ENCODE measurements around the gene MYO5A. TPM values are rescaled to one million over a fixed set of nuclear protein-coding genes. Genes with fewer than 3 reads are reported as not detected.

The MYO5A gene
- total and polyA plus RNA-seq, 9 of the 15 experiments (the other 6 are each of a cell fraction or from before 2014, with no cell fraction given), result 0.03 to 0.82 (median 0.40) TPM

DNA sequence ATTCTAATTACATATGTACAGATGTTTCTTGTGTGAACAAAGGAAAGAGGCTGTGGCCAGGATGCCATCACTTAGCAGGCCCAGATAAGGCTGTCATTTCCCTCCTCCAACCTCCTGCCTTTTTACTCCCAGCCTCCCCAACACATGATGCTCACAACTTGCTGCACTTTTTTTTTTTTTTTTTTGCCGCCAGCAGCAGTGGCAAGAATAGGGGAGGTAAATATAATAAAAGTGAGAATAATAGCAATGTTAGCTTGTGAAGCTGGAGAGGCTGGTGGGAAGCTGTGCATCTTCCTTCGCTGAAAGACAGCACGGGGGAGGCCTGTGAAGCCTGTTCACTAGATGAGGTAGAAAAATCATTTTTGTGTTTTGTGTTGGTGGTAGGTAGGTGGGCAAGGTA is 190.6 kb downstream of the MYO5A start:
- FAIRE-seq (no peak), ATAC-seq (no peak), DNase-seq (ENCODE audit: extremely low read depth in 1 of 4, low spot score in 3 of 4) (no peak)
- H3K36me3 ChIP-seq (ENCODE audit: control insufficient read depth, insufficient read depth, low read length), result no peaks in the 10 kb centered on the region
- in situ Hi-C loops (cut with MboI), result no loop called here
- H3K4me1 ChIP-seq (replicated peaks in 1 of 2; ENCODE audit: control insufficient read depth in 2 of 2, insufficient read depth in 2 of 2, low read length in 2 of 2), result no peaks in the 10 kb centered on the region
- H3K4me3 ChIP-seq, result no peak overlapping the region
- intact Hi-C loops (cut with micrococcal nuclease), result loop anchor here (10.0 kb wide), 1 partner anchor 127 kb away; no protein-coding TSS in a partner anchor
- WGBS (ENCODE audit: insufficient coverage, low coverage, missing lambda C conversion rate), result 6% methylated on average over 3 of the region's 3 CpGs
- no peak overlapping the region for H3K27ac ChIP-seq (ENCODE audit: extremely low read depth, low read depth, low read length)
- H3K4me2 ChIP-seq (ENCODE audit: insufficient read depth, low read length), result no peak overlapping the region
- no peaks in the 10 kb centered on the region for H4K20me1 ChIP-seq (replicated peaks; ENCODE audit: control insufficient read depth, insufficient read depth, low read length)
- BruUV-seq (replicated peaks), result no TSS peak
- TF ChIP-seq, protein P1, sequence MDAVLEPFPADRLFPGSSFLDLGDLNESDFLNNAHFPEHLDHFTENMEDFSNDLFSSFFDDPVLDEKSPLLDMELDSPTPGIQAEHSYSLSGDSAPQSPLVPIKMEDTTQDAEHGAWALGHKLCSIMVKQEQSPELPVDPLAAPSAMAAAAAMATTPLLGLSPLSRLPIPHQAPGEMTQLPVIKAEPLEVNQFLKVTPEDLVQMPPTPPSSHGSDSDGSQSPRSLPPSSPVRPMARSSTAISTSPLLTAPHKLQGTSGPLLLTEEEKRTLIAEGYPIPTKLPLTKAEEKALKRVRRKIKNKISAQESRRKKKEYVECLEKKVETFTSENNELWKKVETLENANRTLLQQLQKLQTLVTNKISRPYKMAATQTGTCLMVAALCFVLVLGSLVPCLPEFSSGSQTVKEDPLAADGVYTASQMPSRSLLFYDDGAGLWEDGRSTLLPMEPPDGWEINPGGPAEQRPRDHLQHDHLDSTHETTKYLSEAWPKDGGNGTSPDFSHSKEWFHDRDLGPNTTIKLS (IDR thresholded peaks at IDR 0.05; ENCODE audit: borderline replicate concordance, low read depth), result no peak
- no peak for TF ChIP-seq DPF2 (IDR thresholded peaks at IDR 0.05)
- TF ChIP-seq ZBTB1 (CRISPR knock-in tag; IDR thresholded peaks at IDR 0.05; ENCODE audit: borderline replicate concordance, low read depth), result no peak
- TF ChIP-seq SREBF2 (CRISPR knock-in tag; IDR thresholded peaks at IDR 0.05), result no peak
- no peak for TF ChIP-seq ZSCAN29 (IDR thresholded peaks at IDR 0.05)
- TF ChIP-seq NCOA4 (IDR thresholded peaks at IDR 0.05; ENCODE audit: partially characterized antibody), result no peak
- no peak for TF ChIP-seq PURB (CRISPR knock-in tag; IDR thresholded peaks at IDR 0.05; ENCODE audit: low read depth)
- TF ChIP-seq PCBP2 (IDR thresholded peaks at IDR 0.05; ENCODE audit: low read depth, low read length, poor library complexity, severe bottlenecking), result no peak
- TF ChIP-seq, protein P2, sequence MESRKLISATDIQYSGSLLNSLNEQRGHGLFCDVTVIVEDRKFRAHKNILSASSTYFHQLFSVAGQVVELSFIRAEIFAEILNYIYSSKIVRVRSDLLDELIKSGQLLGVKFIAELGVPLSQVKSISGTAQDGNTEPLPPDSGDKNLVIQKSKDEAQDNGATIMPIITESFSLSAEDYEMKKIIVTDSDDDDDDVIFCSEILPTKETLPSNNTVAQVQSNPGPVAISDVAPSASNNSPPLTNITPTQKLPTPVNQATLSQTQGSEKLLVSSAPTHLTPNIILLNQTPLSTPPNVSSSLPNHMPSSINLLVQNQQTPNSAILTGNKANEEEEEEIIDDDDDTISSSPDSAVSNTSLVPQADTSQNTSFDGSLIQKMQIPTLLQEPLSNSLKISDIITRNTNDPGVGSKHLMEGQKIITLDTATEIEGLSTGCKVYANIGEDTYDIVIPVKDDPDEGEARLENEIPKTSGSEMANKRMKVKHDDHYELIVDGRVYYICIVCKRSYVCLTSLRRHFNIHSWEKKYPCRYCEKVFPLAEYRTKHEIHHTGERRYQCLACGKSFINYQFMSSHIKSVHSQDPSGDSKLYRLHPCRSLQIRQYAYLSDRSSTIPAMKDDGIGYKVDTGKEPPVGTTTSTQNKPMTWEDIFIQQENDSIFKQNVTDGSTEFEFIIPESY (CRISPR knock-in tag; IDR thresholded peaks at IDR 0.05), result no peak
- TF ChIP-seq SAFB2 (IDR thresholded peaks at IDR 0.05; ENCODE audit: borderline replicate concordance, low read depth, low read length, severe bottlenecking), result no peak
- TF ChIP-seq BRD4 (IDR thresholded peaks at IDR 0.05), result no peak
- no peak for TF ChIP-seq RBM22 (IDR thresholded peaks at IDR 0.05; ENCODE audit: low read depth, low read length, poor library complexity, severe bottlenecking)
- TF ChIP-seq PHB (CRISPR knock-in tag; IDR thresholded peaks at IDR 0.05), result no peak
- TF ChIP-seq POLR2G (IDR thresholded peaks at IDR 0.05; ENCODE audit: low read depth, low read length), result no peak
- TF ChIP-seq ZKSCAN3 (CRISPR knock-in tag; IDR thresholded peaks at IDR 0.05), result no peak
- H3K9me1 ChIP-seq (ENCODE audit: control insufficient read depth, insufficient read depth, low read length), result no peaks in the 10 kb centered on the region
- no peak overlapping the region for H2AFZ ChIP-seq (ENCODE audit: low read depth, low read length)
- POLR2A ChIA-PET, result no interaction called here
- CTCF ChIA-PET (ENCODE audit: low intra/inter-chr PET ratio), result no interaction called here
- no peaks in the 10 kb centered on the region for H3K79me2 ChIP-seq (ENCODE audit: control insufficient read depth, insufficient read depth, low read length)
- no peak overlapping the region for H3K9ac ChIP-seq (ENCODE audit: insufficient read depth in 1 of 2, low read depth in 2 of 2, low read length in 2 of 2)
- no peaks in the 10 kb centered on the region for H3K9me3 ChIP-seq (replicated peaks; ENCODE audit: control insufficient read depth, insufficient read depth, low read depth, low read length)
- peaks cover 12 to 16% of the 10 kb centered on the region in 2 experiments; a peak in 4 of 5 replicates for H3K27me3 ChIP-seq (ENCODE audit: control insufficient read depth in 2 of 2, insufficient read depth in 2 of 2, low read length in 2 of 2)

Measured in K562 (cell line).